ENCODE data around the gene IFT43.

- no peak for TF ChIP-seq PBX3 (IDR thresholded peaks at IDR 0.05)
- no peak for TF ChIP-seq ZBTB33 (IDR thresholded peaks at IDR 0.05; ENCODE audit: borderline replicate concordance, low read depth)
- TF ChIP-seq FOSL2 (IDR thresholded peaks at IDR 0.05; ENCODE audit: borderline replicate concordance, low read depth) = no peak
- no peak for TF ChIP-seq CTCF (IDR thresholded peaks at IDR 0.05)
Measured at GRCh38 chr14:76078501-76078900, 92.9 kb downstream of the IFT43 start.

Data from SK-N-SH (cell line).